ENCODE data around the gene MOB1B. TPM values are rescaled to one million over a fixed set of nuclear protein-coding genes. Genes with fewer than 3 reads are reported as not detected.
"Not testable (repeated sequence)": the region's sequence is repeated elsewhere in the genome, so short reads cannot be mapped to it uniquely, and the experiment has no call there.

The MOB1B gene
- total RNA-seq, 1 experiment from 2014 or later: 33.2 TPM

DNA sequence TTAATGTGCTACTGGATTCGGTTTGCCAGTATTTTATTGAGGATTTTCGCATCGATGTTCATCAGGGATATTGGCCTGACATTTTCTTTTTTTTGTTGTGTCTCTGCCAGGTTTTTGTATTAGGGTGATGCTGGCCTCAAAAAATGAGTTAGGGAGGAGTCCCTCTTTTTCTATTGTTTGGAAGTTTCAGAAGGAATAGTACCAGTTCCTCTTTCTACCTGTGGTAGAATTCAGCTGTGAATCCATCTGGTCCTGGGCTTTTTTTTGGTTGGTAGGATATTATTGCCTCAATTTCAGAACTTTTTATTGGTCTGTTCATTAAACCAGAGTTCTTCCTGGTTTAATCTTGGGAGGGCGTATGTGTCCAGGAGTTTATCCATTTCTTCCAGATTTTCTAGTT lies 99.2 kb downstream of the MOB1B start:
- H4K20me1 ChIP-seq (ENCODE audit: insufficient read depth); POLR2A ChIA-PET; intact Hi-C loops (cut with micrococcal nuclease); DNase-seq (ENCODE audit: low read depth, low spot score); H3K9ac ChIP-seq (ENCODE audit: low read length); H3K9me2 ChIP-seq (ENCODE audit: insufficient read depth); H3K4me2 ChIP-seq (ENCODE audit: low read length); RAD21 ChIA-PET (ENCODE audit: low non-redundant PET in 1 of 2, low total read pairs in 2 of 2, uncharacterized antibody in 2 of 2, unreplicated experiment in 2 of 2); H3K4me3 ChIP-seq (replicated peaks in 1 of 2; ENCODE audit: low read depth in 1 of 2, low read length in 2 of 2); H3K4me1 ChIP-seq (ENCODE audit: control insufficient read depth in 1 of 2, insufficient read depth in 2 of 2, low read length in 2 of 2); H3K27me3 ChIP-seq (ENCODE audit: insufficient read depth, low read length); H3K27ac ChIP-seq (ENCODE audit: low read depth, low read length); BruUV-seq (replicated peaks); H3K9me3 ChIP-seq (ENCODE audit: control insufficient read depth in 1 of 2, insufficient read depth in 1 of 2, low read depth in 1 of 2, low read length in 2 of 2); H2AFZ ChIP-seq (ENCODE audit: low read depth, low read length, poor library complexity, severe bottlenecking); ATAC-seq: not testable (repeated sequence)
- CTCF ChIA-PET: interaction anchor here (1.5 kb wide), 1 partner anchor 8 kb away, joined by 4 read pairs; no protein-coding TSS in a partner anchor
- peaks cover 2 to 13% of the 10 kb centered on the region in 2 experiments; a peak in 1 of 4 replicates for H3K36me3 ChIP-seq (ENCODE audit: control insufficient read depth in 1 of 2, insufficient read depth in 2 of 2, low read length in 2 of 2)
- H3K79me2 ChIP-seq (ENCODE audit: insufficient read depth, low read length): peaks cover 51% of the 10 kb centered on the region

GRCh38 chr4:71004281-71004851 lies 102.2 kb downstream of the MOB1B start:
- no peaks in the 10 kb centered on the region for H3K4me1 ChIP-seq (ENCODE audit: control insufficient read depth in 1 of 2, insufficient read depth in 2 of 2, low read length in 2 of 2)
- intact Hi-C loops (cut with micrococcal nuclease): no loop called here
- H3K36me3 ChIP-seq (ENCODE audit: control insufficient read depth in 1 of 2, insufficient read depth in 2 of 2, low read length in 2 of 2): no peaks in the 10 kb centered on the region
- ATAC-seq (no peak), DNase-seq (ENCODE audit: low read depth, low spot score) (no peak)
- ChIA-PET RAD21 (ENCODE audit: low non-redundant PET in 1 of 2, low total read pairs in 2 of 2, uncharacterized antibody in 2 of 2, unreplicated experiment in 2 of 2) (no interaction called here), CTCF (no interaction called here), POLR2A (no interaction called here)
- BruUV-seq (replicated peaks): no TSS peak
- no peaks in the 10 kb centered on the region for H3K9me2 ChIP-seq (ENCODE audit: insufficient read depth)
- H3K4me3 ChIP-seq (replicated peaks in 1 of 2; ENCODE audit: low read depth in 1 of 2, low read length in 2 of 2): no peak overlapping the region
- H3K9me3 ChIP-seq (ENCODE audit: control insufficient read depth in 1 of 2, insufficient read depth in 1 of 2, low read depth in 1 of 2, low read length in 2 of 2): no peaks in the 10 kb centered on the region
- H3K9ac ChIP-seq (ENCODE audit: low read length): no peak overlapping the region
- no peaks in the 10 kb centered on the region for H3K27me3 ChIP-seq (ENCODE audit: insufficient read depth, low read length)
- no peak overlapping the region for H2AFZ ChIP-seq (ENCODE audit: low read depth, low read length, poor library complexity, severe bottlenecking)
- peaks cover 56% of the 10 kb centered on the region for H3K79me2 ChIP-seq (ENCODE audit: insufficient read depth, low read length)
- 0 out of 2 replicates have a peak, but pooled peaks cover 3% of the 10 kb centered on the region for H4K20me1 ChIP-seq (ENCODE audit: insufficient read depth)
- H3K27ac ChIP-seq (ENCODE audit: low read depth, low read length): no peak overlapping the region
- TF ChIP-seq ELF1 (IDR thresholded peaks at IDR 0.05; ENCODE audit: borderline replicate concordance, low read depth): no peak
- TF ChIP-seq TCF7L2 (IDR thresholded peaks at IDR 0.05; ENCODE audit: borderline replicate concordance, extremely low read depth, insufficient read depth, insufficient read length): no peak
- TF ChIP-seq ZBTB33 (IDR thresholded peaks at IDR 0.05; ENCODE audit: extremely low read depth, insufficient replicate concordance, low read length): no peak
- no peak for TF ChIP-seq ZNF274 (IDR thresholded peaks at IDR 0.05; ENCODE audit: low read depth, low read length)
- no peak for TF ChIP-seq CEBPB (IDR thresholded peaks at IDR 0.05; ENCODE audit: low read depth)
- TF ChIP-seq CBX3 (IDR thresholded peaks at IDR 0.05; ENCODE audit: low read depth): no peak
- no peak for TF ChIP-seq RAD21 (IDR thresholded peaks at IDR 0.05; ENCODE audit: low read depth)
- no peak for TF ChIP-seq JUND (IDR thresholded peaks at IDR 0.05)
- H3K4me2 ChIP-seq (ENCODE audit: low read length): no peak overlapping the region

DNA sequence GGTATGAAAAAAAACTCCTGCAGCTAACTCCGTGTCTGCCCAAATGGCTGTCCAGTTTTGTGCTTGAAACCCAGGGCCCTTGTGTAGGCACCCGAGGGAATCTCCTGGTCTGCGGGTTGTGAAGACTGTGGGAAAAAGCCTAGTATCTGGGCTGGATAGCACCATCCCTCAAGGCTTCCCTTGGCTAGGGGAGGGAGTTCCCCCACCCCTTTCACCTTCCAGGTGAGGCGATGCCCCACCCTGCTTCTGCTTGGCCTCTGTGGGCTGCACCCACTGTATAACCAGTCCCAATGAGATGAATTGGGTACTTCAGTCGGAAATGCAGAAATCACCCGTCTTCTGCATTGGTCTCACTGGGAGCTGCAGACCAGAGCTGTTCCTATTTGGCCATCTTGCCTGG lies 102.9 kb downstream of the MOB1B start:
- RAD21 ChIA-PET (ENCODE audit: low non-redundant PET in 1 of 2, low total read pairs in 2 of 2, uncharacterized antibody in 2 of 2, unreplicated experiment in 2 of 2); BruUV-seq (replicated peaks); H4K20me1 ChIP-seq (ENCODE audit: insufficient read depth); H3K27ac ChIP-seq (ENCODE audit: low read depth, low read length); H3K9me2 ChIP-seq (ENCODE audit: insufficient read depth); H3K9me3 ChIP-seq (ENCODE audit: control insufficient read depth in 1 of 2, insufficient read depth in 1 of 2, low read depth in 1 of 2, low read length in 2 of 2); H3K4me3 ChIP-seq (replicated peaks in 1 of 2; ENCODE audit: low read depth in 1 of 2, low read length in 2 of 2); H2AFZ ChIP-seq (ENCODE audit: low read depth, low read length, poor library complexity, severe bottlenecking); CTCF ChIA-PET; H3K4me2 ChIP-seq (ENCODE audit: low read length); H3K4me1 ChIP-seq (ENCODE audit: control insufficient read depth in 1 of 2, insufficient read depth in 2 of 2, low read length in 2 of 2); ATAC-seq; H3K9ac ChIP-seq (ENCODE audit: low read length); POLR2A ChIA-PET; intact Hi-C loops (cut with micrococcal nuclease); H3K36me3 ChIP-seq (ENCODE audit: control insufficient read depth in 1 of 2, insufficient read depth in 2 of 2, low read length in 2 of 2); H3K27me3 ChIP-seq (ENCODE audit: insufficient read depth, low read length); DNase-seq (ENCODE audit: low read depth, low spot score): not testable (repeated sequence)
- peaks cover 61% of the 10 kb centered on the region for H3K79me2 ChIP-seq (ENCODE audit: insufficient read depth, low read length)

All from HCT116 (cell line).